IMR-90 (cell line): ENCODE measurements around the gene FYCO1. TPM values are rescaled to one million over a fixed set of nuclear protein-coding genes. Genes with fewer than 3 reads are reported as not detected.

Experiments used
- ATAC-seq: fragments of 200-7000 bp; cut with Tn5 transposase; 2 replicates; pipeline ENCODE4 v1.9.1; 2020; ENCODE audit warnings: low read depth, mild to moderate bottlenecking, moderate library complexity
- BruUV-seq: library from RNA; stranded (reverse); fragments of 400-500 nt; replicated peaks from 2 replicates; lab custom pipeline; 2021; lab: Mats Ljungman, UMichigan
- CTCF ChIA-PET: fragments of 300-600 bp; formaldehyde crosslinking; extraction: SDS; loops from one replicate; lab custom pipeline; 2021; ENCODE audit warnings: antibody characterized with exemption; lab: Yijun Ruan, JAX
- POLR2A ChIA-PET: fragments of 300-600 bp; sonication (Branson Sonifier 250); formaldehyde crosslinking; loops from one replicate; lab custom pipeline; 2022; ENCODE audit warnings: antibody characterized with exemption; ENCODE audit not compliant: unreplicated experiment; lab: Charles Lee
- DNase-seq: peaks from one replicate; pipeline ENCODE4 v3.0.0; 2013
- H2AFZ ChIP-seq: replicated peaks from 2 replicates; pipeline ENCODE3; 2013; ENCODE audit warnings: low read length, mild to moderate bottlenecking; ENCODE audit not compliant: poor library complexity
- H2AK5ac ChIP-seq: 2 replicates; pipeline ENCODE4 v1.6.1; 2013; ENCODE audit warnings: low read depth, low read length, inconsistent platforms
- H2AK9ac ChIP-seq: replicated peaks from 2 replicates; pipeline ENCODE3; 2013; ENCODE audit warnings: mild to moderate bottlenecking, low read depth, low read length, moderate library complexity; ENCODE audit not compliant: poor library complexity
- H2BK120ac ChIP-seq: 2 replicates; pipeline ENCODE4 v1.6.1; 2013; ENCODE audit warnings: low read depth, low read length, inconsistent platforms
- H2BK15ac ChIP-seq: 3 replicates; pipeline ENCODE4 v1.6.1; 2013; ENCODE audit warnings: low read depth, low read length, inconsistent platforms
- H2BK20ac ChIP-seq: 2 replicates; pipeline ENCODE4 v1.6.1; 2013; ENCODE audit warnings: low read depth, mild to moderate bottlenecking, inconsistent platforms, low read length, moderate library complexity
- H2BK5ac ChIP-seq: 2 replicates; pipeline ENCODE4 v1.6.1; 2013; ENCODE audit warnings: mild to moderate bottlenecking, low read depth, low read length, inconsistent platforms; ENCODE audit not compliant: poor library complexity, severe bottlenecking
- H3K14ac ChIP-seq: replicated peaks from 2 replicates; pipeline ENCODE4 v1.6.1; 2013; ENCODE audit warnings: low read depth, low read length, inconsistent platforms
- H3K18ac ChIP-seq: 2 replicates; pipeline ENCODE4 v1.6.1; 2013; ENCODE audit warnings: low read depth, low read length, control low read depth
- H3K23ac ChIP-seq: 2 replicates; pipeline ENCODE4 v1.6.1; 2013; ENCODE audit warnings: low read depth, low read length, inconsistent platforms
- H3K27ac ChIP-seq: 2 replicates; pipeline ENCODE4 v1.5.1; 2013; ENCODE audit warnings: mild to moderate bottlenecking, control low read depth, low read length; ENCODE audit not compliant: insufficient read depth
- H3K27me3 ChIP-seq: 2 replicates; pipeline ENCODE4 v1.6.1; 2013; ENCODE audit warnings: low read length; ENCODE audit not compliant: control insufficient read depth, insufficient read depth
- H3K36me3 ChIP-seq: 2 replicates; pipeline ENCODE4 v1.6.1; 2013; ENCODE audit warnings: low read length, mixed read lengths; ENCODE audit not compliant: control insufficient read depth, insufficient read depth
- H3K4ac ChIP-seq: 2 replicates; pipeline ENCODE4 v1.6.1; 2013; ENCODE audit warnings: low read depth, low read length, inconsistent platforms
- H3K4me1 ChIP-seq: 2 replicates; pipeline ENCODE4 v1.6.1; 2013; ENCODE audit warnings: low read length, mixed read lengths; ENCODE audit not compliant: control insufficient read depth, insufficient read depth
- H3K4me2 ChIP-seq: 2 replicates; pipeline ENCODE4 v1.6.1; 2013; ENCODE audit warnings: low read depth, mild to moderate bottlenecking, control low read depth, low read length, moderate library complexity
- H3K4me3 ChIP-seq: 2 replicates; pipeline ENCODE4 v1.5.1; 2013; ENCODE audit warnings: low read depth, mild to moderate bottlenecking, control low read depth, low read length, moderate library complexity; ENCODE audit not compliant: insufficient read depth
- H3K56ac ChIP-seq: 2 replicates; pipeline ENCODE4 v1.6.1; 2013; ENCODE audit warnings: low read length, inconsistent platforms; ENCODE audit not compliant: insufficient read depth; ENCODE audit errors: extremely low read depth
- H3K79me1 ChIP-seq, 2 experiments: 2 replicates each; pipeline ENCODE4 v1.6.1; 2013; ENCODE audit warnings: low read length in 2 of 2, inconsistent platforms in 1 of 2, low read depth in 1 of 2
- H3K9ac ChIP-seq: 2 replicates; pipeline ENCODE4 v1.6.1; 2013; ENCODE audit warnings: low read depth, low read length, control low read depth
- H3K9me1 ChIP-seq: 2 replicates; pipeline ENCODE4 v1.6.1; 2013; ENCODE audit warnings: low read length, inconsistent platforms; ENCODE audit not compliant: insufficient read depth
- H3K9me3 ChIP-seq: 2 replicates; pipeline ENCODE4 v1.6.1; 2013; ENCODE audit warnings: low read length; ENCODE audit not compliant: control insufficient read depth, insufficient read depth
- H4K20me1 ChIP-seq: 2 replicates; pipeline ENCODE4 v1.6.1; 2013; ENCODE audit warnings: low read length, inconsistent platforms; ENCODE audit not compliant: insufficient read depth
- H4K5ac ChIP-seq: 2 replicates; pipeline ENCODE4 v1.6.1; 2013; ENCODE audit warnings: mild to moderate bottlenecking, low read depth, low read length, control low read depth
- H4K8ac ChIP-seq, 2 experiments: 2 replicates each; pipeline ENCODE4 v1.6.1; 2013; ENCODE audit warnings: low read depth in 2 of 2, low read length in 2 of 2, control low read depth in 1 of 2, inconsistent platforms in 1 of 2
- H4K91ac ChIP-seq: 2 replicates; pipeline ENCODE4 v1.6.1; 2013; ENCODE audit warnings: low read depth, low read length, inconsistent platforms; ENCODE audit not compliant: insufficient read depth
- MXI1 ChIP-seq: IDR thresholded peaks from 2 replicates; pipeline ENCODE4 v1.6.1; 2012; ENCODE audit warnings: low read depth, mild to moderate bottlenecking, low read length, moderate library complexity, borderline replicate concordance
- RCOR1 ChIP-seq: IDR thresholded peaks from 2 replicates; pipeline ENCODE4 v1.6.1; 2012; ENCODE audit warnings: mild to moderate bottlenecking, low read length, improper control_type of control experiment; ENCODE audit not compliant: insufficient replicate concordance
- SMC3 ChIP-seq: fragments of 150-350 bp; IDR thresholded peaks from 2 replicates; pipeline ENCODE4 v1.6.1; 2016; ENCODE audit warnings: low read depth, mild to moderate bottlenecking, antibody characterized with exemption, low read length, moderate library complexity
- WGBS, 2 experiments: methylation state at CpG; one replicate each; pipeline versions ENCODE4 v1.1.5 to v1.1.7; 2013; ENCODE audit warnings: missing lambda C conversion rate in 2 of 2; ENCODE audit not compliant: insufficient read length in 1 of 2; ENCODE audit errors: extremely low coverage in 2 of 2; 5-methylcytosine and 5-hydroxymethylcytosine counted together
- dilution Hi-C: fragments of 300-500 bp; cut with HindIII; formaldehyde crosslinking; loops from one replicate; pipeline ENCODE4 v1.14.3; 2018; ENCODE audit warnings: low sequenced_read_pairs; ENCODE audit not compliant: unreplicated experiment
- in situ Hi-C: fragments of 300-500 bp; cut with MboI; formaldehyde crosslinking; loops from 3 replicates; pipeline ENCODE4 v1.14.3; 2019; ENCODE audit warnings: low sequenced_read_pairs, inconsistent platforms, mixed read lengths
- intact Hi-C: fragments of 100-400 bp; cut with micrococcal nuclease; formaldehyde crosslinking; loops from 2 replicates; pipeline ENCODE4 v1.10.0; 2022
- polyA plus RNA-seq, 3 experiments: library from polyadenylated mRNA; depleted of rRNA; stranded (reverse); fragments of >200 nt; gene quantifications; 2 replicates each; pipeline ENCODE4 v1.2.3, GENCODE V29; 2012; ENCODE audit warnings: low replicate concordance in 1 of 3
- total RNA-seq: library from RNA; depleted of rRNA; stranded (reverse); fragments of >200 nt; gene quantifications from 2 replicates; pipeline ENCODE4 v1.2.3, GENCODE V29; 2012
- TF ChIP-seq, protein P1 (sequence below): conservative IDR thresholded peaks from 2 replicates; pipeline ENCODE4 v1.5.1; 2012; ENCODE audit warnings: mild to moderate bottlenecking, low read depth, low read length, improper control_type of control experiment

The FYCO1 gene
- total and polyA plus RNA-seq, 2 of the 4 experiments (the other 2 are of a cell fraction): 13.7 to 20.1 TPM

DNA sequence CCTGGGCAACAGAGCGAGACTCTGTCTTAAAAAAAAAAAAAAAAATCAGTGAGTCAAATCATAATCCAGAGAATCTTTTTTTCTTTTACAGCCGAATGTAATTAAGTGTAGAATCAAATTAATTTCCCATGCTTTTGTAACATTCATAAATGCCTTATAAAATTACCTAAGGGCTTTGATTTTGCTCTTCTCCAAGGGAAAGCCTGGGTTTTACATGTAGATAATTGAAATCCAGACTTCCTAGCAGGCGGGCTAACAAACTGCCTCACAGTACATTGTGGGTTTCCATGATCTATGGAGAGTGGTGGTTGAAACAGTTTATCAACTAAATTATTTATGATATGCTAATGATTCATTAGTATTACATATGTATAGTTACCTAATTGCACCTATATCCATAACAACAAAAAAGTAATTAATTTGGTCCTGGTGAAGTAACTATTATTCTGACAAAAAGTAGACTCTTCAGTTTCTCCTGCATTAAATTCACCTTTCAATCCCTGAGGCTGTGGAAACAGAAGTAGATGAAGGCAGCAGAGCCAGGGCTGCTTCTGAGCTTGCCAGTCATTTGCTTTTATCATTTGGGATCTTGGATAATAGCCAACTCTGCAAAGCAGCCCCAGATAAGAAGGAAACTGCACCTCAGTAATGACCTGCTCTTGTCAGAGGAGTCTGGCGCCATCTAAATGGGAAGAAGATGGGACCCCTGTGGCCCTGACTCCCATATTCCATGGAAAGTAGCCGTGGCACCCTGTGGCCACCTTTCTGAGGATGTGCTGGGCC, 99.7 kb downstream of the FYCO1 start:
- intact Hi-C loops: no loop called here
- no peak overlapping the region for H3K4me3 ChIP-seq
- no peak overlapping the region for H3K9ac ChIP-seq
- no peak overlapping the region for H4K5ac ChIP-seq
- H3K27ac ChIP-seq: no peak overlapping the region
- peak overlapping the region in 1 of 2 experiments; percentile 71; a peak in 2 of 4 replicates for H4K8ac ChIP-seq
- BruUV-seq: no TSS peak
- H2BK15ac ChIP-seq: no peak overlapping the region; the same call in 2 of the 3 replicates
- peak overlapping the region; percentile 88 for H3K14ac ChIP-seq
- 0 out of 2 replicates have a peak overlapping the region, but pooled peaks have one; percentile 39 for H2AK5ac ChIP-seq
- no peaks in the 10 kb centered on the region for H3K9me3 ChIP-seq
- H3K23ac ChIP-seq: no peak overlapping the region
- in situ Hi-C loops: no loop called here
- H2AFZ ChIP-seq: no peak overlapping the region
- no CpG with 5 or more reads among the region's 5 CpGs for WGBS, 2 experiments
- H3K4me1 ChIP-seq: peaks cover 12% of the 10 kb centered on the region
- H2BK120ac ChIP-seq: peak overlapping the region; percentile 86
- TF ChIP-seq, protein P1, sequence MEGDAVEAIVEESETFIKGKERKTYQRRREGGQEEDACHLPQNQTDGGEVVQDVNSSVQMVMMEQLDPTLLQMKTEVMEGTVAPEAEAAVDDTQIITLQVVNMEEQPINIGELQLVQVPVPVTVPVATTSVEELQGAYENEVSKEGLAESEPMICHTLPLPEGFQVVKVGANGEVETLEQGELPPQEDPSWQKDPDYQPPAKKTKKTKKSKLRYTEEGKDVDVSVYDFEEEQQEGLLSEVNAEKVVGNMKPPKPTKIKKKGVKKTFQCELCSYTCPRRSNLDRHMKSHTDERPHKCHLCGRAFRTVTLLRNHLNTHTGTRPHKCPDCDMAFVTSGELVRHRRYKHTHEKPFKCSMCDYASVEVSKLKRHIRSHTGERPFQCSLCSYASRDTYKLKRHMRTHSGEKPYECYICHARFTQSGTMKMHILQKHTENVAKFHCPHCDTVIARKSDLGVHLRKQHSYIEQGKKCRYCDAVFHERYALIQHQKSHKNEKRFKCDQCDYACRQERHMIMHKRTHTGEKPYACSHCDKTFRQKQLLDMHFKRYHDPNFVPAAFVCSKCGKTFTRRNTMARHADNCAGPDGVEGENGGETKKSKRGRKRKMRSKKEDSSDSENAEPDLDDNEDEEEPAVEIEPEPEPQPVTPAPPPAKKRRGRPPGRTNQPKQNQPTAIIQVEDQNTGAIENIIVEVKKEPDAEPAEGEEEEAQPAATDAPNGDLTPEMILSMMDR: no peak
- TF ChIP-seq MXI1 (no peak), SMC3 (no peak), RCOR1 (no peak)
- H3K79me1 ChIP-seq: no peaks in the 10 kb centered on the region
- no peaks in the 10 kb centered on the region for H3K36me3 ChIP-seq
- H3K18ac ChIP-seq: no peak overlapping the region; the same call in 1 of the 2 replicates
- H3K9me1 ChIP-seq: peaks cover 12% of the 10 kb centered on the region; the same call in 1 of the 2 replicates
- peak overlapping the region; percentile 85 for H3K4ac ChIP-seq
- CTCF ChIA-PET: interaction anchor here (1.0 kb wide), 1 partner anchor 8 kb away, joined by 3 read pairs; no protein-coding TSS in a partner anchor
- no peak overlapping the region for H3K56ac ChIP-seq
- POLR2A ChIA-PET: no interaction called here
- H3K27me3 ChIP-seq: peaks cover 6% of the 10 kb centered on the region
- ATAC-seq (no peak), DNase-seq (no peak)
- H2AK9ac ChIP-seq: no peak overlapping the region
- no peak overlapping the region for H3K4me2 ChIP-seq
- dilution Hi-C loops: no loop called here
- peak overlapping the region; percentile 60; the same call in 1 of the 2 replicates for H4K91ac ChIP-seq
- peak overlapping the region; percentile 64; the same call in 1 of the 2 replicates for H2BK20ac ChIP-seq
- no peak overlapping the region for H2BK5ac ChIP-seq
- no peaks in the 10 kb centered on the region for H4K20me1 ChIP-seq
